Effector CD4-positive, alpha-beta T cell (primary cell): ENCODE data around the gene CADM2.
"Not testable (repeated sequence)": the region's sequence is repeated elsewhere in the genome, so short reads cannot be mapped to it uniquely, and the experiment has no call there.

Source experiments
- DNase-seq: peaks from one replicate; pipeline ENCODE4 v3.0.0-alpha.2; 2020

CADM2 gene

DNA sequence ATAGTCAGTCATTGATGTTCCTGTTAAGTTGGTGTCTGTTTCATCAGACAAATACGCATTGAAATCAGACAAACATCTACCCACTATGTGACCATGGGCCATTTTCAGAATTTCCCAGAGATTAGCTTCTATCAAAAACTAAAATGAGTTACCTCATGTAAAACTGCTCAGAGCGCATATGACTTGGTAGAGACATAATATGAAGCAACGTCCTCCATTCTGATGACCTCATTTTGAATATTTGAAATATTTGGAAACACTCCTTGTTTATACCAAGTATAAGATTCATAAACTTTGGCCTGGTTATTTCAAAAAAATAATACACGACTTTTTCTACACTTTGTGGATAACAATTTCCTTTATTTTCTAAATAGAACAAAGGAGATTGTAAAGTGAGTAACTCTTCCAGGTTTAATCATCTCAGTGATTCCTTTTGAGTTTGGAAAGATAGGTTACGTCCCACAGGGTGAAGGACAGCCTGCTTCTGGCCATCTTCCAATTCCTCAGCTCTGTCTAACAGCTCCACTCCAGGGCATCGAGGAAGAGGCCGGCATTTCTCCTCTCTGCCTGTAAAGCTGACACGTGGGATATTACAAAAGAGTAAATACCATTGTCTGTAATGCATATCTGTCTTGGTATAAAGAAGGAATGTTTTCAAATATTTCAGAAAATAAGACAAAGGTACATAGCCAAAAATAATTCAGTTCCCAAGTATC lies 122.6 kb downstream of the CADM2 start:
- no peak for DNase-seq

DNA sequence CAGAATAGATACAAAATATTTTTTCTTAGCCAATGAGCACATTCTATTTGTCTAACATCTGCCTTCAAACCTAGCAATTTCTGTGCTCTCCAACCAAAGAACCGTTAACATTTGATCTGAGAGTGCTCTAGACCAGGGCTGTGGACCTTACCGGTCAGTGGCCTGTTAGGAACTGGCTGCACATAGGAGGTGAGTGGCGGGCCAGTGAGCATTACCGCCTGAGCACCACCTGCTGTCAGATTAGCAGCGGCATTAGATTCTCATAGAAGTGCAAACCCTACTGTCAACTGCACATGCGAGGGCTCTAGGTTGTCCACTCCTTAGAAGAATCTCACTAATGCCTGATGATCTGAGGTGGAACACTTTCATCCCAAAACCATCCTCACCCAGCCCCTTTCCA lies 131.7 kb downstream of the CADM2 start:
- DNase-seq = no peak

DNA sequence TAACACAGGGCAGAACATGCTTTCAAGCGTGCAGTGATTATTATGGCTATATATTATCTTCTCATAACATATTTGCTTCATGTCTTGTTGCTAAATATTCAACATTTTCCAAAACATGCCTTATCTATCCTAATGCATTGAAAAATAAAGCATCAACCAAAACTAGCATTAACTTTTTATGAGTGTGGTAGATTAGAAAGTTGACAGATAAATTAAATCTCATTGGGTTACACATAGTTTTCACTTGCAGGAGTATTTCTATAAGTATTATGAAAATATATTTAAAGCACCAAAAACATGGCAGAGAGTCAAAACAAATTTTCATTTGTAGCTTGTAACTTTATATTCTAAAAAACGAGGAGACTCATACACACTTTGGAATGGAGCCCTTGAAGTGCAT lies 141.5 kb downstream of the CADM2 start:
- DNase-seq = no peak

DNA sequence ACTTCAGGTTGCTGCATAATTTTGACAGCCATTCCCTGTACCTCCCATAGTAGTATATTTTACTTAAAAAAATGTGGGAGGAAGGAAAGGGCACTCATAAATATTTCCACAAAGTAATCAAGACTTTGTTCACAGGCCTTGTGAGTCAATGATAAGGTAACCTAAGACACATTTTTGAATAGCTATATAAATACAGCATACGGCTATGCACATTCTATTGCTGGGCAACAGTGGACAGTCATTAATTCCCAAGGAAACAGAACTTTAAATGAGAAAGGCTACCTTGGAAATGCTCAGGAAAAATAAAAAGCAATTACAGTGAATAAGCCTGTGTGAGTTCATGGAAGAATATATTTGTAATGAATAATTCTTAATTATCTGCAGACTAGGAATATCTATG lies 144.0 kb downstream of the CADM2 start:
- no peak for DNase-seq

DNA sequence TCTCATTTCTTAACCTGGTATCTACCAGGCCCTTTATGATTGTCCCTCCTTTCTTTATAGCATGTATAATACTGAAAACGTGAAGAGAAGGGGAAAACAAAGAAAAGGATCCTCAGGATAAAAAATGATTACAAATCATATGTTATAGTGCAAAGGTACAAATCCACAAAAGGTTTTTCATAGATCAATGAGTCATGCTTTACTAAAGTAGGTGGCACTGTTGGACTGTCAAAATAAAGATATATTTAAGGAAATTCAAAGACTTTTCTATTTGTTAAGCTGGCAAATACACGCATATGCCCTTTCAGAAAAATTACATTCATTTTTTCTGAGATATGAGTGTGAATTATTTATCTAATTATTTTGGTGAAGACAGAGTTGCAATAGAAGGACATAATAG lies 151.6 kb downstream of the CADM2 start:
- DNase-seq = no peak

DNA sequence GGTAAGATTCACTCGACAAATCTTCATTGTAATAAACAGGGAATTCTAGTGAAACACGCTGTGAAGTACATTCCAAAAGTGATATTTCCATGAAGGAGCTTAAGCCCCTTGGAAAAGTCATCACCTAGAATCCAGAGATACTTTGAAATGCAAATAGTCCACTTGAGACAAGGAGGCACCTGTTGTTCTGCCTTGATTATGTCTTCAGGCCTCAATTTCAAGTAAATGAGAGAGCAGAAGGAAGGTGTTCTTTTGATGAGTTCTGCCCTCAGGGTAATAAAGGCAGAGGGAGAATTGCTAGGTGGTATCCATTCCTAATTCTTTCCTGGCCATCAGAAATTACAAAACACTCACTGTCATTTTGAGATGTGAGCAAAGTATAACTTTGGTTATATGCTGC lies 162.1 kb downstream of the CADM2 start:
- no peak for DNase-seq

DNA sequence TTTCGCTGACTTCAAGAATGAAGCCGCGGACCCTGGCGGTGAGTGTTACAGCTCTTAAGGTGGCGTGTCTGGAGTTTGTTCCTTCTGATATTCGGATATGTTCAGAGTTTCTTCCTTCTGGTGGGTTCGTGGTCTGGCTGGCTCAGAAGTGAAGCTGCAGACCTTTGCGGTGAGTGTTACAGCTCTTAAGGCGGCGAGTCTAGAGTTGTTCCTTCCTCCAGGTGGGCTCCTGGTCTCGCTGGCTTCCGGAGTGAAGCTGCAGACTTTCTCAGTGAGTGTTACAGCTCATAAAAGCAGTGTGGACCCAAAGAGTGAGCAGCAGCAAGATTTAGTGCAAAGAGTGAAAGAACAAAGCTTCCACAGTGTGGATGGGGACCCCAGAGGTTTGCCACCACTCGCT lies 174.1 kb downstream of the CADM2 start:
- DNase-seq = not testable (repeated sequence)

DNA sequence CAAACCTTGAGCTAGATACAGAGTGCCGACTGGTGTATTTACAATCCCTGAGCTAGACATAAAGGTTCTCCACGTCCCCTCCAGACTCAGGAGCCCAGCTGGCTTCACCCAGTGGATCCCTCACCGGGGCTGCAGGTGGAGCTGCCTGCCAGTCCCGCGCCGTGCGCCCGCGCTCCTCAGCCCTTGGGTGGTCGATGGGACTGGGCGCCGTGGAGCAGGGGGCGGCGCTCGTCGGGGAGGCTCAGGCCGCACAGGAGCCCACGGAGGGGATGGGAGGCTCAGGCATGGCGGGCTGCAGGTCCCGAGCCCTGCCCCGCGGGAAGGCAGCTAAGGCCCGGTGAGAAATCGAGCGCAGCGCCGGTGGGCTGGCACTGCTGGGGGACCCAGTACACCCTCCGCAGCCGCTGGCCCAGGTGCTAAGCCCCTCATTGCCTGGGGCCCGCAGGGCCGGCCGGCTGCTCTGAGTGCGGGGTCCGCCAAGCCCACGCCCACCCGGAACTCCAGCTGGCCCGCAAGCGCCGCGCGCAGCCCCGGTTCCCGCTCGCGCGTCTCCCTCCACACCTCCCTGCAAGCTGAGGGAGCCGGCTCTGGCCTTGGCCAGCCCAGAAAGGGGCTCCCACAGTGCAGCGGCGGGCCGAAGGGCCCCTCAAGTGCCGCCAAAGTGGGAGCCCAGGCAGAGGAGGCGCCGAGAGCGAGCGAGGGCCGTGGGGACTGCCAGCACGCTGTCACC lies 175.1 kb downstream of the CADM2 start:
- not testable (repeated sequence) for DNase-seq

DNA sequence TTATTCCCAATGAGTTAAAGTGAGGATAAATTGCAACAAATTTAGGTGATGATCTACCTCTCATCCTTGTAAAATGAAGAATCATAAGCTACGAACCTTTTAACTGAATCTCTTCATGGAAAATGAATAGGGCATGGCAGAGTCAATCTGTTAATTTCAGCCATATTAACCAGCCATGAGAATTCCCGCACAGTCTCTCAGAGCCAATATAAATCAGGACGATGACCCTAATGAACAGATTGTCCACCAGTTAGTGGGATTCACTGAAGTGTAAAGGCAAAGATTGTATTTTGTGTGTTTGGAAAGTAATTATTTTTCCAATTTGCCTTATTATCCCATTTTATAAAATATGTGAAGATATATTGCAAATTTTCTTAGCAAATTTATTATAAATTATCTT lies 183.8 kb downstream of the CADM2 start:
- DNase-seq = no peak

DNA sequence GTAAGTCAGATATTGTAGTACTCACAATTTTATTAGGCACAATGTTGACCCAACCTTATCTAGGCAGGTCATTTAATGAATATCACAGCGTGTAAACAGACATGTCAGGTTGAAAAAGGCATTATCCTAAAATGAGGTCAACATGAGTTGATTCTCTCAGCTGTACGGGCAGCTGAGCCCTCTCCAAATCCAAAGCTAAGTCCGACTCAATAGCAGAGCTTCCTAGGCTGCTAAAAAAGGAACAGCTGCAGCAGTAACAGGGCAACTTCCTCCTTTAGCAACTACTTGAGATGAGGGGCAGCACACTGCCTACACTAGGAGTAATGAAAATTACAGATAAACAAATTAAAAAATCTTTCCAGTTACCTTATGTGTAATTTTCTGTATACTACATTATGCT lies 189.2 kb downstream of the CADM2 start:
- DNase-seq = no peak

DNA sequence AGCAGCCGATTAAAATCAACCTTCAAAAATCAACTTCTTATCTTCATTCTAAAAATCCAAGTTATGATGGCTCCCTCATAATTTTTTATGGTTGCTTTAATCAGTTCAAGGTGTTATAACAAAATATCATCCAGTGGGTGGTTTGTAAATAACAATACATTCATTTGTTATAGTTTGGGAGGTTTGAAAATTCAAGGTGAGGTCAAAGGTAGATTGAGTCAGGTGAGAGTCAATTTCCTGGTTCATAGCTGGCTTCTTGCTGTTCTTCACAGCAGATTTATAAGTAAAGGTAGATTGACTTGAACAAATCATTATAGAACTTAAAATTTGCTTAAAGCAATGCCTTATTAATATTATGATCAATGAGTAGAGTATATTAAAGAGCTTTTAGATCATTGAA lies 192.8 kb downstream of the CADM2 start:
- DNase-seq = no peak

DNA sequence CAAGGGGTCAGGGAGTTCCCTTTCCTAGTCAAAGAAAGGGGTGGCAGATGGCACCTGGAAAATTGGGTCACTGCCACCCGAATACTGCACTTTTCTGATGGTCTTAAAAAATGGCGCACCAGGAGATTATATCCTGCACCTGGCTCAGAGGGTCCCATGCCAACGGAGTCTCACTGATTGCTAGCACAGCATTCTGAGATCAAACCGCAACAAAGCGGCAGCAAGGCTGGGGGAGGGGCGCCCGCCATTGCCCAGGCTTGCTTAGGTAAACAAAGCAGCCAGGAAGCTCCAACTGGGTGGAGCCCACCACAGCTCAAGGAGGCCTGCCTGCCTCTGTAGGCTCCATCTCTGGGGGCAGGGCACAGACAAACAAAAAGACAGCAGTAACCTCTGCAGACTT lies 194.5 kb downstream of the CADM2 start:
- DNase-seq = not testable (repeated sequence)

DNA sequence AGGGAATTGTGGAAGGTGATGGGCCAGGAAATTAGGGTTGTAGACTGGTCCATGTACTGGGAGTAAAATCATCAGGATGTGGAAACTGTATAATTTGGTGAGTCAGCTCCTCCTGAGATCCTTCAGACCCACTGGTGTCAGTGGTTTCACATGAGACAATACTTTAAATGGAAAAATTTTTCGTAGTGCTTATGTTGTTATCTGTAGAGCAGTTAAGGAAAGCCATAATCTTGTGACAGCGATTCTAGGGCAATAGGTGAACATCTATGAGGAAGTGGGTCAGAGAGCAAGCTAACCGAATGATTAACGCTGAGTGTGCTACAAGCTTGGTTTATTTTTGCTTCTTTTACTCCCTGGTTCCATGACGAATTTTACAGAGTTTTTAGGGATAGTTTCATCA lies 200.6 kb downstream of the CADM2 start:
- DNase-seq = no peak

DNA sequence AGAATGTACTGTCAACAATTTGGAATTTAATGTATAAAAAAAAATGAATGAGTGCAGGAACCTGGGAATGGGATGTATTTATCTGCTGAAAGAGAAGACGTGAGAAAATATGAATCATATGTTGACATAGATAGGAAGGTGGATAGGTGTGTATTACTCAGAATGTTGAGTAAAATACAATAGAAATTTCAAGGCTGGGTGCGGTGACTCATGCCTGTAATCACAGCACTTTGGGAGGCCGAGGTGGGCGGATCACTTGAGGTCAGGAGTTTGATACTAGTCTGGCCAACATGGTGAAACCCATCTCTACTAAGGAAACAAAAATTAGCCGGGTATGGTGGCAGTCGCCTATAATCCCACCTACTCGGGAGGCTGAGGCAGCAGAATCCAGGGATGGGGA lies 202.8 kb downstream of the CADM2 start:
- DNase-seq = no peak

DNA sequence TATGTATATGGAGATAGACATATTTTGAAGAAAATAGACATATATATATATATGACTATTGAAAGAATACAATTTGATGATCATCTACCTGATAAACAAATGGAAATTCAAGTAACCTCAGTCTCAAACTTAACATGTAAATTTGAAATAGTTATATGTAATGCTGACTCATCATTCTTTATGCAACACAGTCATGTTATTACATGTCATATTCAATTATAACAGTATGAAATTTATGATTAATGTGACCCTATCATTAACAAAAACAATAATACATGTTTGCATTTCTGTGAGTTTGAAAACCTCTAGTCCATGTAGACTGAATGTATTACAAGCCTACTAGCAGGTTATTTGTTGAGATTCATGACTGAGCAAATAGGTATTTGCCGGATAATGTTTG lies 204.1 kb downstream of the CADM2 start:
- DNase-seq = no peak

DNA sequence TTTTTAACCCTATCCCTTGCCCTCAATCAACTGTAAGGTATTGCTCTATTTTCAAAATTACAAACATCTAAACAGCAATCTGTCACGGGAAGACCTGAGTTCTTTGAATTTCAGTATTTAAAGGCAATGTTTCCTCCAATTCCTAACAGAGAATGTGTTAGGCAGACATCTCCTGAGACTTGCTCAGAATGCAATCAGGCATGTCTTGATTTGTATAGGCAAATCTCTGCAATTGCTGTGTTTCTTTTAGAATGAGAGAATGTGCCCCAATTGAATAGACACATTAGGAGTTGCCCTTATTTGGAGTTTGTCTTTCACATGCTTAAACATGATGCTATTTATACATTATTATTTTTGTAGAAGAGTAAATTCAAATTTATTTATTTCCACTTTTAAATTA lies 205.6 kb downstream of the CADM2 start:
- no peak for DNase-seq

DNA sequence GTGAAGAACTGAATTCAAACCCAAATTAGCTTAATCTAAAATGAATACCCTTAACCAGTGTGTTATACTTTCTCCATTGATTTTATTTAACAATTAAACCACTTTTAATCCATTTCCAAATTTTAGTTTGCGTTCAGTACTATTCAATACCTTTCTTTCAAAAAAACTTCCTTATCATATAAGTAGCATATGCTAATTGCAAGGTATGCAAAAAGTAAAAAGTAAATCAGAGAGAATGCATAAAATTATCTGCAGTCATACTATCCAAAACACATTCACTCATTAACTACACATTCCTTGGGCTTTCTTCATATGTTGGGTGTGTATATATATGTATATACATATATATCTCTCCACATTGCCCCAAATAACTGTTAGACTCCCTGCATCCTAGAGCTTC lies 208.8 kb downstream of the CADM2 start:
- DNase-seq = no peak

DNA sequence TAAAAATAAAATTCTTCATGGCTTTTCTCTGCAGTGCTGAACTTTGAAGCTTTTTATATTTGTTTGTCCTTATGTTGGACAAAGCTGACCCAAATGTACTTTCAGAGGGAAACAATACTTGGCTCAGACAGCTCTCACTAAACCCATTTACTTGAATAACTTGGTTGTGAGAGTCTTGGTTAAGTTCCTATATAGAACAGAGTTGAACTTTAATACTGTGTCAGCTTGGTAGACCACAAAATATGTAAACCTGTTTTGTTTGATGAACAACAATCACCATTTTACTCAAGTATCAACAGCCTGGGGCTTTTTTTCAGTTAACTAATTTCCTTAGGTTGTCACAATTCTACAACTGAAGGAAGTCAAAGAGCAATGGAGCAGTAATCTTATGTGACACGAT lies 211.9 kb downstream of the CADM2 start:
- no peak for DNase-seq

DNA sequence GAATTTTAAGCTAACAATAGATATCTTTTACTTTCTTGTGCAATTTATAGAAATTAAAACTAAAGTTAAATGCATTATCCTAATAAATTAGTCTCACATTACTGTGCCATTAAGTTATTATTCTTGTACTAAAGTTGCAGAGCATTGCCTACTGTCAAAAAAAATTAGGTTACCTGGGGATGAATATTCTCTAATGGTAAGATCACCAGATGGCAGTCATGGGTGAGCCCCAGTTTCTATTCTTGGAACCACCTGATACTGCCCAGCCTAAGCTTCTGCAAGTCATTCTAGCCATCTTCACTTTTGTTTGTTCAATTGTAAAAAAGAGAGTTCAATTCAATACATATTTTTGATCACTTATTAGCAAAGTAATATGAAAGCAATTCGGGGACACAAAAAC lies 213.2 kb downstream of the CADM2 start:
- DNase-seq = no peak

DNA sequence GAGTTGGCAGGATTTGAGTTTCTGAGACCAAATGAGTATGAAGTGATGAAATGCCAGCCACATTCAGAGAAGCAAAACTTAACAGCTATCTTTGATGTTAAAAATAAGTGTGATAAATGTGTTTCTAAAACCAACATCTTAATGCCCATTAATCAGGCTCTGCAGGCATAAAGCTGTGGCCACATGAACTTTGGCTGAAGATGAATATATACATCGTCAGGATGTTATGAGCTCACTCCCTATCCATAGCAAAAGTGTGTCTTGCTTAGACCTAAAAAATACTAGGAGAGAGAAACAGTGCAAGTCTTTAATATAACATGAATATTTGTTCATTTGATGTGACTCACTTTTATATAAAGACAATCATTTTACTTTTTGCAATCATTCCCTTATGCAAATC lies 218.0 kb downstream of the CADM2 start:
- no peak for DNase-seq

DNA sequence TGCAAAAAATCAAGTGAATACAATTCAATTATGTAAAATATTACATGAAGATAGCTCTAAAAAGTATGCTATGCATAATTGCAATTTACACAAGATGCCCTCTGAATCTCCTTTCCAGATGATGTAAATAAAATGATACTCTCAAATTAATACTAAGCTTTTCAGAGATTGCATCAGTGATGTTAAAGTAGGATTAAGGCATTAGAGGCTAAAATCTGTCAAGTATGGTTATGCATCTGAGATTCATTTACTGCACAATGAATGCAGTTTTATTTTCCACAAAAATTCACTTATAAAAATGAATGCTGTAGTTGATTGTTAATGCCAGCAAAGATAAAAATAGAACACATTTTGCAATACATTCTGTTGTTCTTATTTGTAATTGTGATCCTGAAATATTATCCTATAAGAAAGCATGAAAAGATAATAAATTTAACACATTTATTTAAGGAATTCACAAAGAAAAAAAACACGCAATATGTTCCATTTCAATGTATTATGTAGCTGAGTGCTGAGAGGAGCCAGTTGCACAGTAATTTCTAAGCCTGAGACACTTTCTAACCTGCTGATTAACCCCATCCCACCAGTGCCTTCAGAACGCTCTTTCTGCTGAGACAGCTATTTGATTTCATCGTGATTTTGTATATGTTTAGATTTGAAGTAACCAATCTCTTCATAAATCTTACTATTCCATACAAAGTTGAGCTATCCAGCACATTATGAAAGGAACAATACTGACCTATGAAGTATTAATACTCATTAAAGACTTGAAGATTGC lies 224.4 kb downstream of the CADM2 start:
- DNase-seq = no peak

DNA sequence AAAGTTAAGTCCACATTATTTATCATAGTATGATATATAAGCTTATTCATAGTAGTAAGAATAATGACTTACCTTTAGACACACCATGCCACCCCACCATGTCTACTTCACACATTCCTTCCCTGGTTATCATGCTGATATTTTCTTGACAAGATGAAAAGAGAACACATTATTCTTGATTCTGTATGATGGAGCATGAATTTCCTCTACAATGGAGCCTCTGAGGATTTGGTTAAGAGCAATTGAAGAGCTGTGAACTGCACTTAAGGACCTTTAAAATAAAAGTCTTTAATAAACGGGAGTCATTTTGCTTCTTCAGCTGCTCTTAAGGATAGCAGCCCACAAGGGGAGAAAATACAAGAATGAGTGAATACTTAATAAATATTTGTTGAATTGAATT lies 226.7 kb downstream of the CADM2 start:
- no peak for DNase-seq

DNA sequence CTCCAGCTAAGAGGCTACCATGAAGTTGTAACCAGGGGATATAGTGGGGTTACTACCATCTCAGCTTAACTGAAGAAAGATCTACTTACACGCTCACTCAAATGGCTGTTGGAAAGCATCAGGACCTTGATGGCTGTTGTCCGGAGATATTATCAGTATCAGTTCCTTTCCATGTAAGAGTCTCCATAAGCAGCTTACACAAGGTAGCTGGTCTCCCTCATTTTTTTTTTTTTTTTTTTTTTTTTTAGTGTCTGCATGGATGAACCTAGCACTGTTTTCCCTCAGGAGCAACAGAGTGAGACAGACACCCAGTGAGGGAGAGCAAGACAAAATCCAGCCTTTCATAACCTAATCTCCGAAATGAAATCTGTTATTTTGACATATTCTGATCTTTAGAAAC lies 230.9 kb downstream of the CADM2 start:
- DNase-seq = no peak

DNA sequence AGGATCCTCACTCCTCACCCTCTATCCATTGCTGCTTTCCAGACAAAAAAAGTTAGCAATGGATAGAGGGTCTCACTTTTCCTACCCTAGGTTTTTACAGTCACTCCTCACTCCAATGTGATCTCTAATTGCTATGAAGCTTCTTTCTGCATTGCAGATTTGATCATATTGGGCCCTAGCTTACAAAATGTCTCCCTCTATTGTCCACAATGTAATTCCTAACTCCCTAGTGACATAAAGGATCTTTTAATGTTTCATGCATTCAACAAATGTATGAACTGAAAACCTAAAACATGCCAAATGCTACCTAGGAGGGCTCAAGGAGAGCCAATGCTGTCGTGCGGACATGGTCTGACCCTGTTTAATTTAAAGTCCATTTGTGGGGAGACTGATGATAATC lies 234.8 kb downstream of the CADM2 start:
- no peak for DNase-seq
